H9 (cell line): ENCODE data around the gene TLX1. TPM values are rescaled to one million over a fixed set of nuclear protein-coding genes. Genes with fewer than 3 reads are reported as not detected.

ENCODE experiments used
- DNase-seq: peaks from one replicate; pipeline ENCODE4 v3.0.0-alpha.2; 2017
- H2AFZ ChIP-seq: one replicate; pipeline ENCODE4 v1.6.1; 2013; ENCODE audit warnings: mild to moderate bottlenecking, low read length, control low read depth, moderate library complexity
- H2AK5ac ChIP-seq: 2 replicates; pipeline ENCODE4 v1.6.1; 2013; ENCODE audit warnings: low read length, control low read depth, mixed read lengths; ENCODE audit not compliant: insufficient read length
- H2BK120ac ChIP-seq: one replicate; pipeline ENCODE4 v1.6.1; 2013; ENCODE audit warnings: low read depth, mild to moderate bottlenecking, low read length, control low read depth, inconsistent platforms; ENCODE audit not compliant: poor library complexity, severe bottlenecking
- H2BK12ac ChIP-seq: 2 replicates; pipeline ENCODE4 v1.6.1; 2013; ENCODE audit warnings: low read length, control low read depth, mixed read lengths, low read depth; ENCODE audit not compliant: insufficient read length
- H2BK15ac ChIP-seq: 2 replicates; pipeline ENCODE4 v1.6.1; 2013; ENCODE audit warnings: low read depth, low read length, control low read depth
- H2BK20ac ChIP-seq: one replicate; pipeline ENCODE4 v1.6.1; 2013; ENCODE audit warnings: low read depth, mild to moderate bottlenecking, low read length, control low read depth, inconsistent platforms; ENCODE audit not compliant: poor library complexity, severe bottlenecking
- H2BK5ac ChIP-seq: 2 replicates; pipeline ENCODE4 v1.6.1; 2013; ENCODE audit warnings: low read length, control low read depth, mixed read lengths; ENCODE audit not compliant: insufficient read length
- H3K14ac ChIP-seq: 2 replicates; pipeline ENCODE4 v1.6.1; 2013; ENCODE audit warnings: low read length, control low read depth; ENCODE audit not compliant: insufficient read depth
- H3K18ac ChIP-seq: 2 replicates; pipeline ENCODE4 v1.6.1; 2013; ENCODE audit warnings: low read depth, mild to moderate bottlenecking, mixed read lengths, low read length, control low read depth; ENCODE audit not compliant: insufficient read length
- H3K23ac ChIP-seq: 2 replicates; pipeline ENCODE4 v1.6.1; 2013; ENCODE audit warnings: low read length, control low read depth, mixed read lengths, low read depth; ENCODE audit not compliant: insufficient read length
- H3K23me2 ChIP-seq: 2 replicates; pipeline ENCODE4 v1.6.1; 2013; ENCODE audit warnings: low read depth, mild to moderate bottlenecking, mixed read lengths, low read length, control low read depth; ENCODE audit not compliant: insufficient read length, poor library complexity, severe bottlenecking
- H3K27ac ChIP-seq: 2 replicates; pipeline ENCODE4 v1.5.1; 2013; ENCODE audit warnings: low read length, control low read depth, mixed read lengths, low read depth; ENCODE audit not compliant: insufficient read length
- H3K27me3 ChIP-seq: 2 replicates; pipeline ENCODE4 v1.6.1; 2013; ENCODE audit warnings: low read length, control low read depth, inconsistent platforms; ENCODE audit not compliant: insufficient read depth
- H3K4ac ChIP-seq: 2 replicates; pipeline ENCODE4 v1.6.1; 2013; ENCODE audit warnings: low read depth, mild to moderate bottlenecking, control low read depth, inconsistent platforms, low read length, moderate library complexity
- H3K4me1 ChIP-seq: 2 replicates; pipeline ENCODE4 v1.6.1; 2013; ENCODE audit warnings: low read length, control low read depth, inconsistent platforms; ENCODE audit not compliant: insufficient read depth
- H3K4me2 ChIP-seq: 2 replicates; pipeline ENCODE4 v1.6.1; 2013; ENCODE audit warnings: low read length, control low read depth, mixed read lengths; ENCODE audit not compliant: insufficient read length, insufficient read depth
- H3K56ac ChIP-seq: 2 replicates; pipeline ENCODE4 v1.6.1; 2013; ENCODE audit warnings: low read depth, mild to moderate bottlenecking, mixed read lengths, low read length, control low read depth; ENCODE audit not compliant: insufficient read length
- H3K79me1 ChIP-seq: 2 replicates; pipeline ENCODE4 v1.6.1; 2013; ENCODE audit warnings: low read depth, mild to moderate bottlenecking, moderate library complexity, low read length, control low read depth, inconsistent platforms; ENCODE audit not compliant: insufficient read depth, poor library complexity, severe bottlenecking
- H3K79me2 ChIP-seq: 2 replicates; pipeline ENCODE4 v1.6.1; 2013; ENCODE audit warnings: low read length, control low read depth, inconsistent platforms; ENCODE audit not compliant: insufficient read depth
- H3K9ac ChIP-seq: 2 replicates; pipeline ENCODE4 v1.6.1; 2013; ENCODE audit warnings: low read length, control low read depth, mixed read lengths; ENCODE audit not compliant: insufficient read length; ENCODE audit errors: extremely low read depth
- H3K9me3 ChIP-seq: one replicate; pipeline ENCODE4 v1.6.1; 2013; ENCODE audit warnings: low read depth, low read length, inconsistent platforms; ENCODE audit not compliant: control insufficient read depth
- H3T11ph ChIP-seq: one replicate; pipeline ENCODE4 v1.6.1; 2013; ENCODE audit warnings: mild to moderate bottlenecking, low read length, control low read depth, inconsistent platforms
- H4K20me1 ChIP-seq: one replicate; pipeline ENCODE4 v1.6.1; 2013; ENCODE audit not compliant: control insufficient read depth, insufficient read length, insufficient read depth
- H4K5ac ChIP-seq: 2 replicates; pipeline ENCODE4 v1.6.1; 2013; ENCODE audit warnings: low read depth, mild to moderate bottlenecking, mixed read lengths, low read length, control low read depth; ENCODE audit not compliant: insufficient read length
- H4K8ac ChIP-seq: replicated peaks from 2 replicates; pipeline ENCODE4 v1.6.1; 2013; ENCODE audit warnings: low read length, control low read depth, mixed read lengths, low read depth; ENCODE audit not compliant: insufficient read length
- H4K91ac ChIP-seq: 2 replicates; pipeline ENCODE4 v1.6.1; 2013; ENCODE audit warnings: low read depth, mild to moderate bottlenecking, moderate library complexity, mixed read lengths, low read length, control low read depth; ENCODE audit not compliant: insufficient read length
- H3K27ac Mint-ChIP-seq, 3 experiments: 2 replicates in 2 of 3; 3 replicates in 1 of 3; pipeline ENCODE4 v1.8.0; 2020 to 2021; ENCODE audit warnings: mixed read lengths in 3 of 3, mild to moderate bottlenecking in 1 of 3, moderate library complexity in 1 of 3
- H3K27me3 Mint-ChIP-seq: 2 replicates; pipeline ENCODE4 v1.8.0; 2021; ENCODE audit warnings: low read depth, mild to moderate bottlenecking, moderate library complexity, mixed read lengths
- H3K36me3 Mint-ChIP-seq, 3 experiments: 2 replicates in 2 of 3; 3 replicates in 1 of 3; pipeline ENCODE4 v1.8.0; 2020 to 2021; ENCODE audit warnings: low read depth in 3 of 3, mixed read lengths in 3 of 3; ENCODE audit not compliant: insufficient read depth in 1 of 3
- H3K4me1 Mint-ChIP-seq, 2 experiments: 2 replicates each; pipeline ENCODE4 v1.8.0; 2020; ENCODE audit warnings: mixed read lengths in 2 of 2
- H3K4me3 Mint-ChIP-seq, 2 experiments: 2 replicates in 1 of 2; 3 replicates in 1 of 2; pipeline ENCODE4 v1.8.0; 2020 to 2021; ENCODE audit warnings: mild to moderate bottlenecking in 2 of 2, mixed read lengths in 2 of 2, moderate library complexity in 1 of 2
- H3K9me3 Mint-ChIP-seq, 2 experiments: 2 replicates in 1 of 2; 3 replicates in 1 of 2; pipeline ENCODE4 v1.8.0; 2020; ENCODE audit warnings: mild to moderate bottlenecking in 2 of 2, mixed read lengths in 2 of 2, moderate library complexity in 1 of 2
- CTCF ChIP-seq: fragments of 200-600 bp; sonication (generic); conservative IDR thresholded peaks from 3 replicates; pipeline ENCODE4 v1.8.0; 2021; ENCODE audit warnings: antibody characterized with exemption, mild to moderate bottlenecking
- WGBS: extraction: QIAGEN DNeasy Blood & Tissue Kit; methylation state at CpG from one replicate; pipeline ENCODE4 v1.1.7; 2013; ENCODE audit warnings: missing lambda C conversion rate, low lambda C conversion rate, mixed read lengths; ENCODE audit not compliant: insufficient read length; ENCODE audit errors: extremely low coverage; 5-methylcytosine and 5-hydroxymethylcytosine counted together
- total RNA-seq: library from RNA; stranded (reverse); gene quantifications from 2 replicates; pipeline ENCODE4 v1.2.1, GENCODE V29; 2021

Gene TLX1
- total RNA-seq, 1 experiment from 2014 or later = not detected

GRCh38 chr10:101095004-101095403, 36.1 kb upstream of the TLX1 start:
- Histone ChIP-seq H3K4me2 (no peak overlapping the region), H4K8ac (no peak overlapping the region), H4K91ac (no peak overlapping the region), H2BK15ac (no peak overlapping the region), H3K23ac (no peak overlapping the region), H3T11ph (no peak overlapping the region), H3K56ac (no peak overlapping the region), H2BK12ac (no peak overlapping the region), H3K9ac (no peak overlapping the region), H2AK5ac (no peak overlapping the region), H2BK20ac (no peak overlapping the region), H4K5ac (no peak overlapping the region), H2BK5ac (no peak overlapping the region), H3K14ac (no peak overlapping the region), H3K4ac (no peak overlapping the region), H3K79me1 (no peaks in the 10 kb centered on the region), H3K27me3 (no peaks in the 10 kb centered on the region), H2AFZ (no peak overlapping the region), H3K4me1 (no peaks in the 10 kb centered on the region; the same call in 1 of the 2 replicates), H3K9me3 (no peaks in the 10 kb centered on the region), H3K79me2 (no peaks in the 10 kb centered on the region), H2BK120ac (no peak overlapping the region), H3K23me2 (no peaks in the 10 kb centered on the region), H3K18ac (no peak overlapping the region), H3K27ac (no peak overlapping the region), H4K20me1 (no peaks in the 10 kb centered on the region)
- Mint-ChIP-seq H3K36me3 (no peaks in the 10 kb centered on the region), H3K27ac (no peak overlapping the region), H3K27me3 (peaks cover 58% of the 10 kb centered on the region), H3K9me3 (no peaks in the 10 kb centered on the region), H3K4me3 (0 out of 5 replicates have a peak overlapping the region, but pooled peaks of 1 of the 2 experiments have one; percentile 16), H3K4me1 (peaks cover 9 to 23% of the 10 kb centered on the region in 2 experiments)
- DNase-seq = no peak
- TF ChIP-seq CTCF = no peak
- no CpG with 5 or more reads among the region's 6 CpGs for WGBS
